Glomerular endothelial cell (primary cell): ENCODE data around the gene NAIF1. TPM values are rescaled to one million over a fixed set of nuclear protein-coding genes. Genes with fewer than 3 reads are reported as not detected.
"Not testable (repeated sequence)": the region's sequence is repeated elsewhere in the genome, so short reads cannot be mapped to it uniquely, and the experiment has no call there.

Experiments
- DNase-seq: peaks from one replicate; pipeline ENCODE4 v3.0.0-alpha.2; 2011; ENCODE audit warnings: low read depth, low spot score; ENCODE audit errors: extremely low read depth
- total RNA-seq: library from RNA; depleted of rRNA; stranded (reverse); fragments of >200 nt; gene quantifications from 2 replicates; pipeline ENCODE4 v1.2.3, GENCODE V29; 2015

Gene NAIF1
- total RNA-seq, 1 donor from 2014 or later, result 8.4 TPM

GRCh38 chr9:128088253-128088945 lies 21.3 kb upstream of the NAIF1 start:
- no peak for DNase-seq

- no peak for DNase-seq
Measured at GRCh38 chr9:128087262-128087661, 20.1 kb upstream of the NAIF1 start.

DNA sequence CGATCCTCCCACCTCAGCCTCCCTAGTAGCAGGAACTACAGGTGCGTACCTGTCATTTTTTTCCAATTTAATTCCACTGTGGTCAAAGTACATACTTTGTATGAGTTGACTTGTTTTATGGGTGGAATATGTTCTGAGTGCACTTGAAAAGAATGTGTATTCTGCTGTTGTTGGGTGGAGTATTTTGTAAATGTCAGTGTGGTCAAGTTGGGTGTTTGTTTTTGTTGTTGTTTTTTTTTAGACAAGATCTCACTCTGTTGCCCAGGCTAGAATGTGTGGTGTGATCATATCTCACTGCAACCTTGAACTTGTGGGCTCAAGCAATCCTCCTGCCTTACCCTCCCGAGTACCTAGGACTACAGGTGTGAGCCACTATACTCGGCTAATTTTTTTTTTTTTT lies 18.8 kb upstream of the NAIF1 start:
- no peak for DNase-seq

DNA sequence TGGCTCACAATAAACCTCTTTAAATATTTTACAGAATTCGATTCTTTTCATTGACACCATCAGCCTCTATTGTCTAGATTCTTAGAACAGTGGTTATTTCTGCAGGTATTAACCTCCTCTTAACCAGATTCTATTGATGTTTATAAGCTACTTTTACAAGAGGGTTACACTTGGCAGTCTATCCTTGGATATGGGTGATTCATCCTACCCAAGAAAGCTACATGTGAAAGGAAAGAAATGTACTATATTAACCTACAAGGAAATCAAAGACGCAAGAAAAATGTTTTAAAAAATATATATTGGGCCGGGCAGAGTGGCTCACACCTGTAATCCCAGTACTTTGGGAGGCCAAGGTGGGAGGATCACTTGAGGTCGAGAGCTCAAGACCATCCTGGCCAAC lies 17.6 kb upstream of the NAIF1 start:
- no peak for DNase-seq

GRCh38 chr9:128082151-128082550 lies 15.0 kb upstream of the NAIF1 start:
- no peak for DNase-seq

GRCh38 chr9:128081056-128081455 lies 13.9 kb upstream of the NAIF1 start:
- DNase-seq, result no peak

DNA sequence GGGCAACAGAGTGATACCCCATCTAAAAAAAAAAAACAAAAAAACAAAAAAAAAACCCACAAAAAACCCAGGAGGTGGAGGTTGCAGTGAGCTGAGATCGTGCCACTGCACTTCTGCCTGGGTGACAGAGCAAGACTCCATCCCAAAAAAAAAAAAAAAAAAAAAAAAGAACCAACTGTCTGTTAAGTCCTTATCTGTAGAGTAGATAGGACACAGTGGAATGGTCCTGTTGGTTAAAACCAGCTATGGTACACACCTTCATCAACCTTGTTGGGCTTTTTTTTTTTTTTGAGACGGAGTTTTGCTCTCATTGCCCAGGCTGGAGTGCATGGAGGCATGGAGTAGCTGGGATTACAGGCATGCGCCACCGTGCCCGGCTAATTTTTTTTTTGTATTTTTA lies 13.1 kb upstream of the NAIF1 start:
- no peak for DNase-seq

DNA sequence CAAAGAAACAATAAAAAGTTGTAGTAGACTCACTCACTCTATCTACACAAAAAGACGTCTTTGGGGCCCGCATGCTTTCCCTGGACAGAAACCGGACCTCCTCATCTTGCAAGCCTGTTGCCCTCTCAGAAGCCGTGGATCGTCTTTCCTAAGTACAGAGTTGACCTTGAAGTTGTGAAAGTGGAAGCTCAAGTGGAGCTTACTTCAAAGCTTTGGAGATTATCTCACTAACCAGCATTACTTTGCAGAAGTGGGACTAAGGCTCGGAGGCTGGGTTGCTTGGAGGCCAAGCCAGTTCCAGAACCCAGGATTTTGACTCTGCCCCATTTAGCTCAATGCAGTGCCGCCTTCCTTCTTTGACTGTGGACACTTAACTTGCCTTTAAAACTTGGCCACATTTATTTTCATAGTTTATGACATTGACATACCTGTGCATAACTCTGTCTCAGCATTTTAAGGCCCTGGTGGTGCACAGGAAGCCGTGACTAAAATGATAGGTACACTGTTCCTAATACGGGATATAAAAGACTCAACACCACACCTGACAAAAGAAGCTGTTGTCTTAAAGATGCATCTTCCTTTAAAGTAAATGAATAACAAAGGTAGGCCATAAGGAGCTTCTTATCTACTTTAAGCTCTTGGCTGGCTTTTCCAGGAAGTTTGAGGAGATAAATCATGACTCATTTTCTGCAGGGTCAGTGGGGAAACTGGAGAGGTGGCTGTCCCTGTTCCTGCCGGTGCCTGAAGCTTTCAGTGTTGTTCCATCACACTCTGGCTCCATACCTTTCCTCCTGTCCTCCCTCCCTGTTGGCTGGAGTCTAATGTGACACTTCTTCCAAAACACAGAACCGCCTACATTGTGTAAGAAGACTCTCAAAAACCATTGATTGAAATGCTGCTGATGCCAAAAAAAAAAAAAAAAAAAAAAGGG lies 11.6 kb upstream of the NAIF1 start:
- DNase-seq, result no peak

- DNase-seq, result no peak
Measured at GRCh38 chr9:128077847-128078503, 10.9 kb upstream of the NAIF1 start.

DNA sequence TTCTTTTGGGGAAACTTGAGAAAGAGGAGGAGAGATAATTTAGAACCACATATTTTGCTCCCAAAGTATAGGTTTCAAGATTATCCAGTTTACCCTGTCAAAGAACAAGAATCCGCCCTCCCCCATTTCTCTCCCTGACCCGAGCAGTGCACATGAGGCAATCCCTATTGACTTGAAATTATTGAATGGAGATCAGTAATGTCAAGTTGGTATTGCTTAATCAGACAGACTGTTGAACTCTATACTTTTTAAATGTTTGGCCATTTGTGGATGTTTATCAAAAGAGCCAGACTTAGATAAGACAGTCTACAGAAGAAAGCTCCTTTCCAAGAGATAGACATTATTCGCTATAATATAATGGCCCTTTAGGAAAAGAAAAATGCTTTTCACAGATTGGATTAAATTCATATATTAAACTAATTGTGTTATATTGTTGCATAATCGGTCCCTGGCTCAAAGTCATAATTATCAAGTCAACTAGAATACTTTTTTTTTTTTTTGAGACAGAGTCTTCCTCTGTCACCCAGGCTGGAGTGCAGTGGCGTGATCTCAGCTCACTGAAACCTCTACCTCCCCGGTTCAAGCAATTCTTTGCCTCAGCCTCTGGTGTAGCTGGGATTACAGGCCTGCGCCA lies 6.2 kb upstream of the NAIF1 start:
- no peak for DNase-seq

GRCh38 chr9:128072144-128073021 lies 5.3 kb upstream of the NAIF1 start:
- peak; percentile 50 for DNase-seq

DNA sequence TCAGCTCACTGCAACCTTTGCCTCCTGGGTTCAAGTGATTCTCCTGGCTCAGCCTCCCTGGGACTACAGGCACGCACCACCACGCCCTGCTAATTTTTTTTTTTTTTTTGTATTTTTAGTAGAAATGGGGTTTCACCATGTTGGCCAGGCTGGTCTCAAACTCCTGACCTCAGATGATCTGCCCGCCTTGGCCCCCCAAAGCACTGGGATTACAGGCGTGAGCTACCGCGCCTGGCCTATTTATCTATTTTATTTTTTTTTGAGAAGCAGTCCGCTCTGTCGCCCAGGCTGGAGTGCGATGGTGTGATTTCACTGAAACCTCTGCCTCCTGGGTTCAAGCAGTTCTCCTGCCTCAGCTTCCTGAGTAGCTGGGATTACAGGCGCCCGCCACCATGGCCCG lies 4.4 kb upstream of the NAIF1 start:
- DNase-seq, result not testable (repeated sequence)

DNA sequence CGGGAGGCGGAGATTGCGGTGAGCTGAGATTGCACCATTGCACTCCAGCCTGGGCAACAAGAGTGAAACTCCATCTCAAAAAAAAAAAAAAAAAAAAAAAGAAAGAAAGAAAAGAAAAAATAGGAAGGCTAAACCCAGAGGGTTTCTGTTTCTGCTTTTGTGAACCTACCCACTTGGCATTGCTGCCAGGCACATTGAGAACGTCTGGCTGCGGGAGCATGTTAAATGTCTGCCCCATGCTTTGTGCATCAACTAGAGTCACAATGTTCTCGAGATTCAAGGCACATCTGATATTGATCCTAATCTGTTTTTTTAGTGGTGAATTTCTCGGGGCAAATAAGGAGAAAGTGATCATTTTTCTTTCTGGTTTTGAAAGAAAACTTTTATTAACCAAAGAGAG lies 3.8 kb upstream of the NAIF1 start:
- no peak for DNase-seq

DNA sequence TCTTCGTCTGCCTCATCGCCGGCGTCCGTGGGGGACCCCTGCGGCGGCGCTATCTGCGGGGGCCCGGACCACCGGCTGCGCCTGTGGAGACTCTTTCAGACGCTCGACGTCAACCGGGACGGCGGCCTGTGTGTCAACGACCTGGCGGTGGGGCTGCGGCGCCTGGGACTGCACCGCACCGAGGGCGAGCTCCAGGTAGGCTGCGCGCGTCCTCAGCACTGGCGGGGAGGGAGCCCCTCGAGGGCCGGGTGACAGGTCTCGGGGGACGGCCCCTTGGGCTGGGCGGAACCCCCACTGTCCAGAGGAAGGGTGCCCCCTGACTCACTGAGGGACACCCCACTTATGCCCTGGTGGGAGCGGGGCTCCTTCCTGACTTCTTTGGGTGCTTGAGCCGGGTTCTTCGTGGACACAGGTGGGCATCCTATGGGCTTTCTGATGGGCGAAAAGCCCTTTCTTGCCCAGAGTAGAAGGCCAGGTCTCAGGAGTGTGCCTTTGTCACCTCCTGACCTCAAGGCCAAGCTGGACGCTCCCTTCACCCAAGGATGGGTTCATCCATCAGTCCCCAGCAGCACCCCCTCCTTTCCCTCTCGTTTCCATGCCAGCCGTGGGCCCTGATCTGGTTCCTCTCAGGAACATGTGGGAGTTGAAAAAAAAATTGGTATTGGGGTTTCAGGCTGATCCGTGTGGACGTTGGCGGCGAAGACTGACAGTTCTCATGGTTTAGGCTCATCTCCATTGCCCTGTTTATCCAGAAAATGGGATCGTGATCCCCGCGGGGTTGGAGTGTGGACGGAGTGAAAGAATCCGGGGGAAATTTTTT lies 1.5 kb upstream of the NAIF1 start:
- DNase-seq, result no peak

- DNase-seq, result peak; percentile 85
Measured at GRCh38 chr9:128067645-128068385, 695 bp upstream of the NAIF1 start, which contains the start of gene SLC25A25. SLC25A25 (plus strand) TSS chr9:128068232; CDS start chr9:128068320, 88 bp downstream.

- no peak for DNase-seq
Measured at GRCh38 chr9:128065907-128066712, 1.0 kb downstream of the NAIF1 start.
